Chondrocyte (in vitro differentiated cells): Measurements from ENCODE around the gene GALNT10. TPM values are rescaled to one million over a fixed set of nuclear protein-coding genes. Genes with fewer than 3 reads are reported as not detected.

Experiments
- DNase-seq: peaks from one replicate; pipeline ENCODE4 v3.0.0; 2021; ENCODE audit warnings: mixed read lengths, low spot score
- H3K27ac Mint-ChIP-seq: one replicate; pipeline ENCODE4 v1.8.0; 2021; ENCODE audit warnings: mild to moderate bottlenecking, moderate library complexity, mixed read lengths; ENCODE audit not compliant: unreplicated experiment
- H3K27me3 Mint-ChIP-seq: 2 replicates; pipeline ENCODE4 v1.8.0; 2021; ENCODE audit warnings: low read depth, mixed read lengths
- H3K36me3 Mint-ChIP-seq: 2 replicates; pipeline ENCODE4 v1.8.0; 2021; ENCODE audit warnings: low read depth, mixed read lengths
- H3K4me1 Mint-ChIP-seq: 2 replicates; pipeline ENCODE4 v1.8.0; 2021; ENCODE audit warnings: low read depth, mild to moderate bottlenecking, mixed read lengths
- H3K4me3 Mint-ChIP-seq: one replicate; pipeline ENCODE4 v1.8.0; 2021; ENCODE audit warnings: mild to moderate bottlenecking, moderate library complexity, mixed read lengths; ENCODE audit not compliant: unreplicated experiment
- H3K9me3 Mint-ChIP-seq: 2 replicates; pipeline ENCODE4 v1.8.0; 2021; ENCODE audit warnings: low read depth, mixed read lengths
- total RNA-seq: library from RNA; stranded (reverse); gene quantifications from 3 replicates; pipeline ENCODE4 v1.2.1, GENCODE V29; 2021
- TF ChIP-seq, protein P1 (sequence below): fragments of 200-600 bp; sonication (generic); IDR thresholded peaks from 2 replicates; pipeline ENCODE4 v1.5.0; 2021; ENCODE audit warnings: antibody characterized with exemption, mild to moderate bottlenecking, moderate library complexity

The GALNT10 gene
- total RNA-seq, 1 donor from 2014 or later = 155 TPM

- Mint-ChIP-seq H3K4me3 (no peak overlapping the region), H3K27me3 (peaks cover 28% of the 10 kb centered on the region), H3K36me3 (no peaks in the 10 kb centered on the region), H3K9me3 (peaks cover 7% of the 10 kb centered on the region), H3K4me1 (peaks cover 16% of the 10 kb centered on the region), H3K27ac (no peak overlapping the region)
- DNase-seq = no peak
- TF ChIP-seq, protein P1, sequence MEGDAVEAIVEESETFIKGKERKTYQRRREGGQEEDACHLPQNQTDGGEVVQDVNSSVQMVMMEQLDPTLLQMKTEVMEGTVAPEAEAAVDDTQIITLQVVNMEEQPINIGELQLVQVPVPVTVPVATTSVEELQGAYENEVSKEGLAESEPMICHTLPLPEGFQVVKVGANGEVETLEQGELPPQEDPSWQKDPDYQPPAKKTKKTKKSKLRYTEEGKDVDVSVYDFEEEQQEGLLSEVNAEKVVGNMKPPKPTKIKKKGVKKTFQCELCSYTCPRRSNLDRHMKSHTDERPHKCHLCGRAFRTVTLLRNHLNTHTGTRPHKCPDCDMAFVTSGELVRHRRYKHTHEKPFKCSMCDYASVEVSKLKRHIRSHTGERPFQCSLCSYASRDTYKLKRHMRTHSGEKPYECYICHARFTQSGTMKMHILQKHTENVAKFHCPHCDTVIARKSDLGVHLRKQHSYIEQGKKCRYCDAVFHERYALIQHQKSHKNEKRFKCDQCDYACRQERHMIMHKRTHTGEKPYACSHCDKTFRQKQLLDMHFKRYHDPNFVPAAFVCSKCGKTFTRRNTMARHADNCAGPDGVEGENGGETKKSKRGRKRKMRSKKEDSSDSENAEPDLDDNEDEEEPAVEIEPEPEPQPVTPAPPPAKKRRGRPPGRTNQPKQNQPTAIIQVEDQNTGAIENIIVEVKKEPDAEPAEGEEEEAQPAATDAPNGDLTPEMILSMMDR = no peak
Measured at GRCh38 chr5:154162539-154163151, 27.9 kb upstream of the GALNT10 start.

DNA sequence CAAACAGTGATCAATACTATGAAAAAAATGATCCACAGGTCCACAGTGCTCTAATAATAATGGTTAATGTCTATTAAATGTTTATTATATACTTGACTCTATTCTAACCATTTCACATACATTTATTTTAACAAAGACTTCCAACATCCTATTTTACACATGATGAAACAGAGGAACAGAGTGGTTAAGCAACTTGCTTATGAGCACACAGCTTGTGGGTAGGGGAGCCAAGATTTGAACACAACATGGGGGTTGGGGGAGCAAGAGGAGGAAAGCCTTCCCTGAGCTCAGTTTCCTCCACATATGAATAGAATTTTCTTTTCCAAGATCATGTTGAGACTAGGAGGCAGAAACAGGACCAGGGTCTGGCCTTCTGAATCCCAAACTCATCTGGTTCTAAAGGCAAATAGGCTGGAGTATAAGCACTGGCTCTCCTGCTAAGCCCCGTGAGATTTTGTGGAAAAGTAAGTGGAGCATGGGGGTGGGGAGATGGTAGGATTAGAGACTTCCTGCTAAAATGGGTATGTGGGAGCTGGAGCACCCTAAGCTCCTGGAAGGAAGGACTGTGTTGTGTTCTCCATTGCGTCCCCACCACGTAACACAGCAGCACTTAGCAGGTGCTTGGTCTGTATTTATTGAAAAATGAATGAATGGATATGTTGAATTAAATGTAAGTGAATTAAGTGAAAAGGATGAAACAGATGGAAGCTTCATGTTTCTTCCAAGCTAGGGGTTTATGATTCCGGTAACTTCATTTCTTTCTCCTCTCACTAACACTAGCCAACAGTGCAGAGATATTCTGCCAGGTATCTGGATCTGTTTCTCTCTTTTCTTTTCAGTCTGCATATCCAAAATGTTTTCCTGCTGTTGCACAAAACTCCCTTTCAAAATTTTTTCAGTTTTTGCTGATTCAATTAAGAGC is 26.9 kb upstream of the GALNT10 start:
- TF ChIP-seq, protein P1 = no peak
- Mint-ChIP-seq H3K27me3 (peaks cover 28% of the 10 kb centered on the region), H3K4me1 (peaks cover 8% of the 10 kb centered on the region)

DNA sequence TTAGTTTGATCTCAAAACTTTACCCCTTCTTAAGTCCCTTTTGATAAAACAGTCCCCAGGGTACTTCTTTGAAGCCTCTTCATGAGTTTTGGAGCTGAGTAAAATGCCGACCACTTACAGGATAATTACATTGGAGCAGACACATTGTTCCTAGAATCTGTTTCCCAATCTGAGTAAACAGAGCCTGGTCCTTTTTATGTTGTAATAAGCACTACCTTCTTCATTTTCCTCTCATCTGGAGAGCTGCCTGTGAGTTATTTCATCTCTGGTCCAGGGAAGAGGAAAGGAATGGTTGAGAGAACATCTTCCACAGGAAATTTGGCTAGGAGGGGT is 26.3 kb upstream of the GALNT10 start:
- TF ChIP-seq, protein P1 = no peak
- Mint-ChIP-seq H3K36me3 (no peaks in the 10 kb centered on the region), H3K4me1 (peaks cover 4% of the 10 kb centered on the region), H3K27ac (no peak overlapping the region), H3K9me3 (peaks cover 2% of the 10 kb centered on the region), H3K4me3 (no peak overlapping the region), H3K27me3 (peaks cover 28% of the 10 kb centered on the region)
- no peak for DNase-seq

More for the DNA sequence above, 26.9 kb upstream of the GALNT10 start:
- Mint-ChIP-seq H3K4me3 (no peak overlapping the region), H3K36me3 (no peaks in the 10 kb centered on the region), H3K9me3 (peaks cover 7% of the 10 kb centered on the region), H3K27ac (no peak overlapping the region)
- no peak for DNase-seq

GRCh38 chr5:154165886-154166285 is 24.6 kb upstream of the GALNT10 start:
- H3K9me3 Mint-ChIP-seq = no peaks in the 10 kb centered on the region
- H3K4me1 Mint-ChIP-seq = no peaks in the 10 kb centered on the region
- no peak overlapping the region for H3K27ac Mint-ChIP-seq
- TF ChIP-seq, protein P1 = no peak
- DNase-seq = no peak
- peaks cover 28% of the 10 kb centered on the region for H3K27me3 Mint-ChIP-seq
- H3K4me3 Mint-ChIP-seq = no peak overlapping the region
- H3K36me3 Mint-ChIP-seq = no peaks in the 10 kb centered on the region

GRCh38 chr5:154166901-154167791 is 23.4 kb upstream of the GALNT10 start:
- Mint-ChIP-seq H3K4me1 (no peaks in the 10 kb centered on the region), H3K36me3 (no peaks in the 10 kb centered on the region), H3K4me3 (no peak overlapping the region), H3K27me3 (peaks cover 26% of the 10 kb centered on the region), H3K27ac (no peak overlapping the region), H3K9me3 (no peaks in the 10 kb centered on the region)
- no peak for DNase-seq
- TF ChIP-seq, protein P1 = no peak
